Colonic mucosa (tissue), 4 donors: ENCODE data around the gene SLC24A1. TPM values are rescaled to one million over a fixed set of nuclear protein-coding genes. Genes with fewer than 3 reads are reported as not detected.

Experiments
- DNase-seq: peaks from one replicate; pipeline ENCODE4 v3.0.0-alpha.2; 2020
- H3K27ac ChIP-seq: fragments of 200-600 bp; one replicate; pipeline ENCODE4 v1.8.0; 2021
- H3K27me3 ChIP-seq: fragments of 200-600 bp; one replicate; pipeline ENCODE4 v1.8.0; 2021
- H3K36me3 ChIP-seq: fragments of 200-600 bp; one replicate; pipeline ENCODE4 v1.8.0; 2021
- H3K4me1 ChIP-seq: fragments of 200-600 bp; one replicate; pipeline ENCODE4 v1.8.0; 2021; ENCODE audit warnings: mild to moderate bottlenecking
- H3K4me3 ChIP-seq: fragments of 200-600 bp; one replicate; pipeline ENCODE4 v1.8.0; 2021
- H3K9ac ChIP-seq, 2 donors: one replicate each; pipeline ENCODE4 v1.7.0; 2013; ENCODE audit warnings: control low read depth in 2 of 2, low read depth in 2 of 2, low read length in 2 of 2
- H3K9me3 ChIP-seq: fragments of 200-600 bp; one replicate; pipeline ENCODE4 v1.8.0; 2021
- intact Hi-C: fragments of 100-400 bp; cut with DNase I; formaldehyde crosslinking; loops from one replicate; pipeline ENCODE4 v1.14.1; 2022
- total RNA-seq, 2 donors: library from RNA; stranded (reverse); fragmentation: NEBNext Ultra II Directional in 1 of 2; extraction: Animal tissue kit (Norgen Biotek cat#: 25700) in 1 of 2; gene quantifications; one replicate each; pipeline ENCODE4 v1.2.1, GENCODE V29; 2021
- TF ChIP-seq, protein P1 (sequence below): fragments of 200-600 bp; IDR thresholded peaks from one replicate; pipeline ENCODE4 v1.8.0; 2022; ENCODE audit warnings: antibody characterized with exemption, mild to moderate bottlenecking
- donor health status: healthy.
- donor health status: DM: no; HTN: no; CAD: no.
- donor health status: DM: no; HTN: no; CAD: no.

SLC24A1 gene
- total RNA-seq, 2 donors from 2014 or later: 5.5 to 7.1 TPM

GRCh38 chr15:65579762-65580161 is 42.0 kb upstream of the SLC24A1 start:
- TF ChIP-seq, protein P1, sequence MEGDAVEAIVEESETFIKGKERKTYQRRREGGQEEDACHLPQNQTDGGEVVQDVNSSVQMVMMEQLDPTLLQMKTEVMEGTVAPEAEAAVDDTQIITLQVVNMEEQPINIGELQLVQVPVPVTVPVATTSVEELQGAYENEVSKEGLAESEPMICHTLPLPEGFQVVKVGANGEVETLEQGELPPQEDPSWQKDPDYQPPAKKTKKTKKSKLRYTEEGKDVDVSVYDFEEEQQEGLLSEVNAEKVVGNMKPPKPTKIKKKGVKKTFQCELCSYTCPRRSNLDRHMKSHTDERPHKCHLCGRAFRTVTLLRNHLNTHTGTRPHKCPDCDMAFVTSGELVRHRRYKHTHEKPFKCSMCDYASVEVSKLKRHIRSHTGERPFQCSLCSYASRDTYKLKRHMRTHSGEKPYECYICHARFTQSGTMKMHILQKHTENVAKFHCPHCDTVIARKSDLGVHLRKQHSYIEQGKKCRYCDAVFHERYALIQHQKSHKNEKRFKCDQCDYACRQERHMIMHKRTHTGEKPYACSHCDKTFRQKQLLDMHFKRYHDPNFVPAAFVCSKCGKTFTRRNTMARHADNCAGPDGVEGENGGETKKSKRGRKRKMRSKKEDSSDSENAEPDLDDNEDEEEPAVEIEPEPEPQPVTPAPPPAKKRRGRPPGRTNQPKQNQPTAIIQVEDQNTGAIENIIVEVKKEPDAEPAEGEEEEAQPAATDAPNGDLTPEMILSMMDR: no peak
- intact Hi-C loops: no loop called here
- H3K4me1 ChIP-seq: no peaks in the 10 kb centered on the region
- no peaks in the 10 kb centered on the region for H3K9me3 ChIP-seq
- no peak for DNase-seq
- H3K9ac ChIP-seq: no peak overlapping the region
- H3K4me3 ChIP-seq: no peak overlapping the region
- H3K27me3 ChIP-seq: no peaks in the 10 kb centered on the region
- H3K27ac ChIP-seq: no peak overlapping the region
- H3K36me3 ChIP-seq: peaks cover 14% of the 10 kb centered on the region

DNA sequence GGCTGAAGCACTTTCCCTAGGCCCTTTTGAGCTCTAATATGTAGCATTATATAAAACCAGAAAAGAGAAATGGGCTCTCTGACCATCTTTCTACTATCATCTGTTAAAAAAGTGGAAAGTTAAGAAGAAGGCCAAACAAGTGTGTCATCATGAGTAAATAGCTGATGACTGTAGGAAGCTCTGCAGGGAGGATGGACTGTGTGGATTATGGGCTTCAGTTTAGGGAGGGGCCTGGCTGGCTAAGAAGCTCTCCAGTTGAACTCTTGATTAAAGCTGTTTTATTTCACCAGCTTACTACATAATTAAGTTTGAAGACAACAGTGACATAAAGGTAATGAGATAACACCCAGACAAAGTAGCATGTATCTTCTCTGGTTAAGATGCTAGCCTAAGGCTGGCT is 41.5 kb upstream of the SLC24A1 start:
- Histone ChIP-seq H3K9ac (no peak overlapping the region), H3K27me3 (no peaks in the 10 kb centered on the region), H3K36me3 (peaks cover 14% of the 10 kb centered on the region), H3K4me1 (no peaks in the 10 kb centered on the region), H3K4me3 (no peak overlapping the region), H3K27ac (no peak overlapping the region), H3K9me3 (no peaks in the 10 kb centered on the region)
- intact Hi-C loops: no loop called here
- no peak for DNase-seq
- TF ChIP-seq, protein P1: no peak

GRCh38 chr15:65583701-65584100 is 38.0 kb upstream of the SLC24A1 start:
- TF ChIP-seq, protein P1: no peak
- H3K4me3 ChIP-seq: no peak overlapping the region
- H3K27ac ChIP-seq: no peak overlapping the region
- no peaks in the 10 kb centered on the region for H3K9me3 ChIP-seq
- intact Hi-C loops: no loop called here
- no peak for DNase-seq
- H3K27me3 ChIP-seq: no peaks in the 10 kb centered on the region
- no peak overlapping the region for H3K9ac ChIP-seq
- H3K4me1 ChIP-seq: no peaks in the 10 kb centered on the region
- no peaks in the 10 kb centered on the region for H3K36me3 ChIP-seq

DNA sequence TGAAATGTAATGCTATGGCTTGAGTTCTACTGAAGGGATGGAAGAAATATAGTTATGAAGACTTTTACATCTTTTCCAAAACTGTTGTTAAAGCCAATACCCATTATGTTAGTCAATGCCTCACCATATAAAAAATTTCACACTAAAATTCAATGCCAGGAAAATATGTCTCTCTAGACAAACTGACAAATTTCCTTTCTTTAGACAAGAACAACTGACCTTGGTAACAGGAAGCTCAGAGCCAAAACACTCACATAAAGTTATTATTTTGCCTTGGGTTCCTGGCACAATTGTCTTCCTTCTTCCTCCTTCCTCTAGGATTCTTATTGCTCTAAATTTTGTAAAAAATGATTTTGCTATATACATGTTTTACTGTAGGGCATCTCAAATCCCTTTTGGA is 37.5 kb upstream of the SLC24A1 start:
- no peaks in the 10 kb centered on the region for H3K27me3 ChIP-seq
- H3K9me3 ChIP-seq: no peaks in the 10 kb centered on the region
- TF ChIP-seq, protein P1: no peak
- H3K9ac ChIP-seq: no peak overlapping the region
- no peak overlapping the region for H3K27ac ChIP-seq
- H3K4me1 ChIP-seq: no peaks in the 10 kb centered on the region
- no peaks in the 10 kb centered on the region for H3K36me3 ChIP-seq
- no peak for DNase-seq
- no peak overlapping the region for H3K4me3 ChIP-seq
- intact Hi-C loops: no loop called here

GRCh38 chr15:65587094-65587493 is 34.6 kb upstream of the SLC24A1 start:
- no peak for DNase-seq
- Histone ChIP-seq H3K36me3 (no peaks in the 10 kb centered on the region), H3K27me3 (no peaks in the 10 kb centered on the region), H3K4me3 (no peak overlapping the region), H3K4me1 (no peaks in the 10 kb centered on the region), H3K27ac (no peak overlapping the region), H3K9me3 (no peaks in the 10 kb centered on the region), H3K9ac (no peak overlapping the region)
- intact Hi-C loops: no loop called here
- TF ChIP-seq, protein P1: no peak

DNA sequence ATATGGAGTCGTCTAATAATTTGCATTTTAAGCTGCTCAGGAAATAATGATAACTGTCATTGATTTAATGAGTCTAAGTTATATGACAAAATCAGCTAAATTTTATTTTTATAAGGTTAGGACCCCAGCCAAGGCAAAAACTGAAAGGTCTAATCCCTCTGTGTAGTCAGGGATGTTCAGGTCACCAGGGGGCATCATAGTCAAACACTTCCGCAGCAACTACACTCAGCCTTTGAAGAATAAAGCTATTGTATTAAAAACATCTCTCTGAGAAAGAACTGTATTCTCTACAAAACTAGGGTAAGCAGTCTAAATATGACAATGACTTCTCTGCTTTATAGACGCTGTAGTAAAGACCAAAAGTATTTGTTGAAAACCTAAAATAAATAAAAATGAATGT is 25.8 kb upstream of the SLC24A1 start:
- intact Hi-C loops: no loop called here
- DNase-seq: no peak
- no peak overlapping the region for H3K27ac ChIP-seq
- H3K4me1 ChIP-seq: no peaks in the 10 kb centered on the region
- no peaks in the 10 kb centered on the region for H3K27me3 ChIP-seq
- peaks cover 28% of the 10 kb centered on the region for H3K36me3 ChIP-seq
- H3K9me3 ChIP-seq: no peaks in the 10 kb centered on the region
- no peak overlapping the region for H3K4me3 ChIP-seq
- no peak overlapping the region for H3K9ac ChIP-seq
- TF ChIP-seq, protein P1: no peak
